ENCODE results near the gene PKNOX1.
"Not testable (repeated sequence)": the region's sequence is repeated elsewhere in the genome, so short reads cannot be mapped to it uniquely, and the experiment has no call there.

Gene PKNOX1

DNA sequence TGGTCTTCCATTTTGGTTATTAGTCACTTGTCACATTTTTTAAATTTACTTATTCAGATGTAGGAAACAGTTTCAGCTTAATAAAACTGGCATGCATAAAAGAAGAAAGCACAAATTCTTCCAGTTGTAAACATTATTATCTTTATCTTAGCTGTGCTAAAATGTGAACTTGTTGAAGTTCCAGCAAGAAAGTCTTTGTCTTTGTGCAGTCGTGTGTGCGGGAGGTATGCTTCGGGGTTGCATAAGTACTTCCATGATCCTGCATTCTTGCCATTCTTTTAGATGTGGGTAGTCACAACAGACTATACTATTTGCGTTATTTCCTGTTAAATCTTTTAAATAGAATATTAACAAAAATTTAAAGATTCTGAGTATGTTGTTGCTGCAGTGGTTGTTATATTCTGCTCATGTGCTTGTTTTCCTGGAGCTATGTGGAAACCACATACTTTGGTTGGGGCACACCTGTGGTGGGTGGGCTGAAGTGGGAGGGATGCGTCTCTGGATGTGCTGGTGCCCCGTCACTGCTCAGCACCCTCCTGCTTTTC lies 51.3 kb downstream of the PKNOX1 start:
- no peak for TF ChIP-seq ZFX (IDR thresholded peaks at IDR 0.05)
- TF ChIP-seq, protein P1, sequence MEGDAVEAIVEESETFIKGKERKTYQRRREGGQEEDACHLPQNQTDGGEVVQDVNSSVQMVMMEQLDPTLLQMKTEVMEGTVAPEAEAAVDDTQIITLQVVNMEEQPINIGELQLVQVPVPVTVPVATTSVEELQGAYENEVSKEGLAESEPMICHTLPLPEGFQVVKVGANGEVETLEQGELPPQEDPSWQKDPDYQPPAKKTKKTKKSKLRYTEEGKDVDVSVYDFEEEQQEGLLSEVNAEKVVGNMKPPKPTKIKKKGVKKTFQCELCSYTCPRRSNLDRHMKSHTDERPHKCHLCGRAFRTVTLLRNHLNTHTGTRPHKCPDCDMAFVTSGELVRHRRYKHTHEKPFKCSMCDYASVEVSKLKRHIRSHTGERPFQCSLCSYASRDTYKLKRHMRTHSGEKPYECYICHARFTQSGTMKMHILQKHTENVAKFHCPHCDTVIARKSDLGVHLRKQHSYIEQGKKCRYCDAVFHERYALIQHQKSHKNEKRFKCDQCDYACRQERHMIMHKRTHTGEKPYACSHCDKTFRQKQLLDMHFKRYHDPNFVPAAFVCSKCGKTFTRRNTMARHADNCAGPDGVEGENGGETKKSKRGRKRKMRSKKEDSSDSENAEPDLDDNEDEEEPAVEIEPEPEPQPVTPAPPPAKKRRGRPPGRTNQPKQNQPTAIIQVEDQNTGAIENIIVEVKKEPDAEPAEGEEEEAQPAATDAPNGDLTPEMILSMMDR (conservative IDR thresholded peaks at IDR 0.05) = no peak
- no peak overlapping the region for H3K27ac ChIP-seq

DNA sequence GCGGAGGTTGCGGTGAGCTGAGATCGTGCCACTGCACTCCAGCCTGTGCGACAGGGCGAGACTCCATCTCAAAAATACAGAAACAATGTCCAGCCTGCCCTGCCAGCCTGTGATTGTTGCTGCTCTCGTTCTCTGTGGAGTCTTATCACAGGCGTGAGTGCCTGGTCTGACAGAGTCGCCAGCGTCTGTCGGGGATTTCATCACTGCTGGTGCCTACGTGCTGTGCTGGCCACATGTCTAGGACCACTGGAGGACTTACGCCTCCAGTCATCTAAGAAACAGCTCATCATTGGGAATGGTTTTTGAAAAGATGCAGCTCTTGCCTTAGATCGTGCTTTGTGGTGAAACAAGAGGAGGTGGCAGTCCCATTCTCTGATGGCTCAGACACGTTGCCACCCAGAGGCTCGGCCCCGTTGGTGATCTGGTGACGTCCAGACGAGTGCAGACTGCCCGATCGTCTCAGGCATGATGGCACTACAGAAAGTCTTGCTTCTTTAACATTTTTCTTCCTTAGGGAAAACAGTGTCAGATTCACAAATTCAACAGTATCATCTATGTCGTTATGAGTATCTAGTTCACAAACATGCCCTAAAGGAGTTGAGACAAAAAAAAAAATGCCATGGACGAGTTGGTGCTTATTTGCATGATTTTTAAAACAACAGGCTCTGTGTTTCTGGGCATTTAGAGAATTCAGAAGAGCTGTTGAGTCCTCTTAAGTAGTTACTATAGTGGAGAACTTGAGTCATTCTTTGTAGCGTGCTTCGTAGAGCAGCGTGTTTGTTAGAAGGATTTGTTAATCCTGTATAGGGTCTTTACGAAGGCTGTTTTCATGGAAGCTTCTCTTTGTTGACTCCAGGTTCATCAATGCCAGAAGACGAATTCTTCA lies 53.7 kb downstream of the PKNOX1 start:
- no peak overlapping the region for H3K27ac ChIP-seq
- TF ChIP-seq, protein P1 (conservative IDR thresholded peaks at IDR 0.05) = no peak
- TF ChIP-seq ZFX (IDR thresholded peaks at IDR 0.05) = no peak

DNA sequence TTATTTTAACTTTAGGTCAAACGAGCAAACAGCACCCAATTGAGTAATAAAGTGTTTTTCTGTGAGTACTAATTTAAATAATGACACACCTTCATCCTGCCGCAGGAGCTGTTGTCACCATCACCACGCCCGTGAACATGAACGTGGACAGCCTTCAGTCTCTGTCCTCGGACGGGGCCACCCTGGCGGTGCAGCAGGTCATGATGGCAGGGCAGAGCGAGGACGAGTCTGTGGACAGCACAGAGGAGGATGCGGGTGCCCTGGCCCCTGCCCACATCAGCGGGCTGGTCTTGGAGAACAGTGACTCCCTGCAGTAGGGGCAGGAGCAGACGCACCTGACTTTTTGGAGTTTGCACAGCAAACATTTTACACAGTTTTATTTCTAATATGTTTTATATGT lies 55.4 kb downstream of the PKNOX1 start:
- TF ChIP-seq, protein P1 (conservative IDR thresholded peaks at IDR 0.05) = no peak
- no peak overlapping the region for H3K27ac ChIP-seq

DNA sequence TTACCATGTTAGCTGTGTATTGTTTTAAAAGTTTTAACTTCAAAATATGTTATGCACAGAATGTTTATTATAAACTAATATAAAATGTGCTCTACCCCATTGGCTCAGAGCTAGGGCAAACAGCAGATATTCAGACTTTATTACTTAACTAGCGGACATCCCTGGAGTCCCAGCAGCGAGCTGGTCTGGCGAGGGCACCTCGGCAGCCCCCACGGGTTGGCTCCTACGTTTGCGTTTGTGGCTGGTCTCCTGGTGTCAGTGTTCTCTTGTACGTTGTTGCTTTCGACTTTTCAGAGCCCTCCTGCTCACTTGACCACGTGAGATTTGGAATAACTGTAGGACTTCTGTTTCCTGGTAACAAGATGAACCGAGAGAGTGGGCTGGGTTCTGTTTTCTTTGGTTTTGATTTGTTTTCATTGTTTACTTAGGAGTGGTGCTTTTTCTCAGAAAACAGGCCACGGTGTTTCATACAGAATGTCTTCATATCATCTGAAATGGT lies 56.8 kb downstream of the PKNOX1 start:
- TF ChIP-seq, protein P1 (conservative IDR thresholded peaks at IDR 0.05) = no peak
- no peak for TF ChIP-seq ZFX (IDR thresholded peaks at IDR 0.05)
- H3K27ac ChIP-seq = no peak overlapping the region

DNA sequence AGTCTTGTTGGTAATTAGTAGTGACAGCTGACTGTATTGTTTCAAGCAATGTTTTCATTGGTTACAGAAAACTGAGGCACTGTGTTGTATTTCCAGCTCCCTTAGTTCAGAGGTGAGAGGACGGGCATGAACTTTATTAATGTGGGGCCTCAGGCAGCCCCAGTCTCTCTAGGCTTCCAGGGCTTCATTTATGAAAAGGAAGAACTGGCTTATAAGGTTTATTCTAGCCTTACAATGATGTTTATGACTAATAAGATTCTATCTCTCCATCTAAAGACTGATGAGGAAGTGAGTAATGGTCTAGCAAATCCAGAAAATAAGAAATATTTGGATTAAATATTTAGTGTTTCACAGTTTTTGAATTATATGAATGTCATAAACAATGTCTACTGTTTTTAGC lies 59.7 kb downstream of the PKNOX1 start:
- TF ChIP-seq ZFX (IDR thresholded peaks at IDR 0.05) = no peak
- TF ChIP-seq, protein P1 (conservative IDR thresholded peaks at IDR 0.05) = no peak
- no peak overlapping the region for H3K27ac ChIP-seq

DNA sequence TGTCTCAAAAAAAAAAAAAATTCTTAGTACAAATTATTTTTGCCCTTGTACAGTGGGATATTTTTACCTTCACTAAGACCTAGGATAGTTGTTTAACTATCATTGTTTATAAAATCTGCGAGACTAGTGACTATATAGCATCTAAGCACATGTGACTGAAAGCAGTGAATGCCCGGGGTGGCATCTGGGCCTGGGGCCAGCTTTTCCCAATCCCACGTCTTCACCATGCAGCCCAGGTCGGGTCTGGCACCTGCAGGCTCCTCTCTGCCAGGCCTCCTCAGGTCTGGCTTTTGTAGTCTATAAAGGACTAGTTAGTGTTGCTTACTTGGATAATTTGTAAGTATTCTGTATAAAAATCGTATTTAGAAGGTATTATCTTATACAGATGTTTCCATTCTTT lies 60.5 kb downstream of the PKNOX1 start:
- TF ChIP-seq, protein P1 (conservative IDR thresholded peaks at IDR 0.05) = no peak
- no peak for TF ChIP-seq ZFX (IDR thresholded peaks at IDR 0.05)
- no peak overlapping the region for H3K27ac ChIP-seq

DNA sequence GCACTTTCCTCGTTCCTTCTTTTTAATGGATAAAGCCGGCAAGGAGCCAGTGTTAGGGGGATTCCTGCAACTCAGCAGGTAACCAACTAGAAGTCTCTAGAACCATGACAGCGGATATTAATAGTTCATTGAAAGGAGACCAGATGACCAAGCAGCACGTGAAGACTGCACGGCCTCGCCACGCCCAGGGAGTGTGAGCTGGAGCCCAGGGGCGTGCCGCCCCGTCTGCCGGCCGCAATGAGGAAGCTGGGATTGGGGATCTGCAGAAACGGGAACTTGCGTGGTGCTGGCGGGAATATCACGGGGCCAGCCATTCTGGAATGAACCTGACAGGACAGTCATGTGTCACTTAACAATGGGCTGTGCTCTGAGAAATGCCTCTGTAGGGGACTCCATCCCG lies 62.5 kb downstream of the PKNOX1 start:
- H3K27ac ChIP-seq = not testable (repeated sequence)

DNA sequence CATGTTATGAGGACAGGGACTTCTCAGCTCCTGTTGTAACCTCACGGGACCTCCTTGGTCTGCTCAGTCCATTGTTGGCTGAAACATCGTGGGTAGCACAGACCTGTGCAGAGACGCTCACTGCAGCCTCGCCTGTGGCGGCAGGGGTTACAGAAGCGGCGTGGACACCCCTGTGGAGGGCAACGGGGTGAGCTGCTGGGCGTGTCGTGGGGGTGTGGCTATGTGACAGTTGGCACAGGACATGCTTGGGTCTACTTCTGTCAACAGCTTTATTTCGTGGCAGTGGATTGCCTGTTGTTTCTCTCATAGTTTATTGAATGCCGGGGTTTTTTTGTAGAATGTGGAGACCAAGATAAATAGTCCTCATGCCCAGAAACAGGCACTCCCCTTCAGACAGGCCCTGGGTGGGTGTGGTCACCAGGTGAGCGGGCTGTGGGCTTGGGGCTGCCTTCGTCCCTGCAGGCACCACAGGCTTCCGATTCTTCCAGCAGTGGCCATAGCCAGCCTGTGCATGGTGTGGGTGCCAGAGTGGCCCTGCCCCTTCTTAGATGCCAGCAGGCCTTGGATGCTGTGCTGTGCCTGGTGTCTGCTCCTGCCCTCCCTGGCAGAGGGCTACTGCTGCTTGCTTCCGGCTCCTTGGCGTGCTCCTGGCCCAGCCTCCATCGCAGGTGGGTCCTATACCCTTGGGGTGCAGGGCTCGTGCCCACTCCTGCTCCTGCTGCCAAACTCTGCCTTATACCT lies 63.7 kb downstream of the PKNOX1 start:
- not testable (repeated sequence) for H3K27ac ChIP-seq

DNA sequence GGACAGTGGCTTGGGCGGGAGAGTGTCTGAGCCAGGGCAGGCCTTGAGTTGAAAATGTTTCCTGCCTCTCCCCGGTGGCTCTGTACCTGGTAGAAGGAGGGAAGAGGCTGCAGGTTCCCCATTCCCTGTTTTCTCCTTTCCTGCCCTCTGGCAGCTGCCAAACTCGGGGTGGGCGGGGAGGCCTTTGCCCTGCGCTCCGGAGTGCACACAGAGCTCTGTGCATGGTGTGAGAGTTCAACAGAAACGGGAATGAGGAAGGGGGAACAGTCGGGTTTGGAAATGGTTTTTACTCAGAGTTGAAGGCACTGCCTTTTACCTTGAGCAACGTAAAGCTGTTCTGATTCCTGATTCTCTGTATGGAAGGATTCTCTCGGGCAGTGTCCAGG lies 64.3 kb downstream of the PKNOX1 start:
- H3K27ac ChIP-seq = not testable (repeated sequence)

DNA sequence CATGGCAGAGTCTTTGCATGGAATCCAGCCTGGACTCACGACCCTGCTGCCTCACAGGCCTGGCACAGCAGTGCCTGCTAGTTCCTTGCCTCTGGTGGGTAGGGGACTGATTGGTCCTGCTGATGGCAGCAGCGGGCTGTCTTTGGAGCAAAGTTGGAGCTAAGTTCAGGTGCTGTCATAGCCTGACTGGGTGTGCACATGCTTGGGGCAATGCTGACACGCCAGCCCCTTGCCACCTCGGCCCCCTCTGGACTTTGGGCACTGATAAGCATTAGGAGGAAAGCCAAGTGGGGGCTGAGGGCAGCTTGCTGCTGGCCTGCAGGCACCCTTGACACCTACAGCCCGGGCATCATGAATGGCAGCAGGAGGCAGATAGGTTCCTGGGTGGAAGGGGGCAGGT lies 67.8 kb downstream of the PKNOX1 start:
- not testable (repeated sequence) for H3K27ac ChIP-seq

DNA sequence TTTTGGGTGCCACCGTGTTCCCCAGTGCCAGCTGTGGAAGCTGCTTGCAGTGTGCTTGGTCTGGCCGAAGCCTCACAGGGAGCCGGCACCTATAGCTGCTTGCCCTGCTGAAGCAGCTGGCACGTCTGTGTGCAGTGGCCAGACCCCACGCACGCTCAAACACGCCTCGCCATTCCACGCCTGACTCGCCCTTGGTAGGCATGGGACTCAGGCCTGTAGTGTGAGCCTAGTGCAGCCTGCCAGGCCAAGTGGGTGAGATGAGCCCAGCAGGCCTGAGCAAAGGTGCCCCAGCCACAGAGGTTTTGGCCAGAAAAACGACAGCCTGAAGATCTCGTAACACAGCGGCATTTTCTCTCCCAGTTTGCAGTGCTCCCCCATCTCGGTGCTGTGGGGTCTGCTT lies 68.9 kb downstream of the PKNOX1 start:
- not testable (repeated sequence) for H3K27ac ChIP-seq

DNA sequence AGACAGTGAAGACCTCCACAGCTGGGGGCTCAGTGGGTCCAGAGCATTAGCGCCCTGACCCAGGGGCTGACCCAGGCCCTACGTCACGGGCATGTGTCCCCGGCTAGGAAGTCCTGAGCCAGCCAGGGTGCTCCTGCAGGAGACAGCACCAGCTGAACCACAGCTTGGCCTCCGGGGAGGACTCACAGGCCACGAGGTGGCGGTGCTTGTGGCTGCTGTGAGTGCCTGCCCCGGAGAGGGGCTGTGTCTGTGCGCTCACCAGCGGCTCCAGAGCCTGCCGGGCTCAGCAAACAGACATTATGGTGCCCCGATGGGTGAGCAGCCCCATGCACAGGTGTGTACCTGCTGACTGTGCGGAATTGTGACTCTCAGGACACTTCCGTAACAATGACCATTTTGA lies 70.2 kb downstream of the PKNOX1 start:
- not testable (repeated sequence) for H3K27ac ChIP-seq
